Uterus (tissue), 4 donors: ENCODE measurements around the gene POP7. TPM values are rescaled to one million over a fixed set of nuclear protein-coding genes. Genes with fewer than 3 reads are reported as not detected.

ENCODE experiments used
- DNase-seq, 2 donors: peaks; one replicate each; pipeline ENCODE4 v3.0.0-alpha.2; 2019 to 2020
- H3K27ac ChIP-seq, 2 donors: fragments of 200-600 bp; sonication (generic); 1 replicate in 1 of 2; 2 replicates in 1 of 2; pipeline ENCODE4 v1.5.1; 2016 to 2018
- H3K27me3 ChIP-seq, 2 donors: fragments of 200-600 bp; sonication (generic); one replicate each; pipeline ENCODE4 v1.5.1; 2018 to 2019; ENCODE audit warnings: control low read depth in 1 of 2
- H3K36me3 ChIP-seq, 2 donors: fragments of 200-600 bp; sonication (generic); one replicate each; pipeline ENCODE4 v1.5.1; 2019; ENCODE audit warnings: control low read depth in 1 of 2
- H3K4me1 ChIP-seq, 2 donors: fragments of 200-600 bp; sonication (generic); one replicate each; pipeline ENCODE4 v1.5.1; 2018 to 2019; ENCODE audit warnings: control low read depth in 1 of 2
- H3K4me3 ChIP-seq, 2 donors: fragments of 200-600 bp; sonication (generic); 1 replicate in 1 of 2; 2 replicates in 1 of 2; pipeline ENCODE4 v1.5.1; 2018 to 2019; ENCODE audit warnings: mild to moderate bottlenecking in 1 of 2
- H3K9me3 ChIP-seq, 2 donors: fragments of 200-600 bp; sonication (generic); one replicate each; pipeline ENCODE4 v1.5.1; 2019; ENCODE audit warnings: control low read depth in 1 of 2
- CTCF ChIP-seq, 4 experiments: fragments of 200-600 bp in 2 of 4; fragments of 450-650 bp in 2 of 4; sonication (generic) in 2 of 4; IDR thresholded peaks; one replicate each; pipeline ENCODE4 v1.5.1; 2016 to 2019; ENCODE audit warnings: antibody characterized with exemption in 4 of 4, mild to moderate bottlenecking in 2 of 4, moderate library complexity in 1 of 4
- POLR2A ChIP-seq, 2 donors: fragments of 450-650 bp; IDR thresholded peaks; one replicate each; pipeline ENCODE4 v1.6.1; 2016; ENCODE audit warnings: antibody characterized with exemption in 2 of 2, mild to moderate bottlenecking in 1 of 2, moderate library complexity in 1 of 2
- intact Hi-C: fragments of 100-400 bp; cut with DNase I; formaldehyde crosslinking; loops from one replicate; pipeline ENCODE4 v1.15.1; 2023; ENCODE audit warnings: low total_unique reads
- total RNA-seq, 4 donors: library from RNA; depleted of rRNA in 3 of 4; stranded (reverse); fragments of >200 nt in 3 of 4; gene quantifications; one replicate each; pipeline versions ENCODE4 v1.1.0 to v1.2.4, GENCODE V29; 2014 to 2023
- donor health status: DM: yes; HTN: yes; CAD: no.

POP7 gene
- total RNA-seq, 4 donors from 2014 or later, result 16.4 to 53.8 (median 23.8) TPM

GRCh38 chr7:100683659-100684533, 22.0 kb upstream of the POP7 start:
- intact Hi-C loops, result loop anchor here (10.0 kb wide), 2 partner anchors 119 to 219 kb away; partner anchors contain the start of gene SPACDR
- peak in 1 of 2 donors; percentile 18 for DNase-seq
- no peaks in the 10 kb centered on the region for H3K36me3 ChIP-seq
- no peaks in the 10 kb centered on the region for H3K9me3 ChIP-seq
- H3K4me3 ChIP-seq, result no peak overlapping the region
- H3K27me3 ChIP-seq, result no peaks in the 10 kb centered on the region
- TF ChIP-seq POLR2A (IDR thresholded peaks at IDR 0.05) (no peak), CTCF (IDR thresholded peaks at IDR 0.05) (no peak)
- H3K27ac ChIP-seq, result no peak overlapping the region
- H3K4me1 ChIP-seq, result peaks cover 8 to 9% of the 10 kb centered on the region in 2 donors

GRCh38 chr7:100684534-100685042, 21.3 kb upstream of the POP7 start:
- H3K36me3 ChIP-seq, result no peaks in the 10 kb centered on the region
- no peaks in the 10 kb centered on the region for H3K9me3 ChIP-seq
- H3K4me1 ChIP-seq, result peaks cover 8 to 16% of the 10 kb centered on the region in 2 donors
- no peak overlapping the region for H3K27ac ChIP-seq
- TF ChIP-seq CTCF (IDR thresholded peaks at IDR 0.05), result no peak
- no peak for TF ChIP-seq POLR2A (IDR thresholded peaks at IDR 0.05)
- intact Hi-C loops, result loop anchor here (10.0 kb wide), 2 partner anchors 120 to 220 kb away; partner anchors contain the start of gene SPACDR
- no peaks in the 10 kb centered on the region for H3K27me3 ChIP-seq
- DNase-seq, result no peak
- no peak overlapping the region for H3K4me3 ChIP-seq

GRCh38 chr7:100685049-100685605, 20.8 kb upstream of the POP7 start:
- no peaks in the 10 kb centered on the region for H3K36me3 ChIP-seq

GRCh38 chr7:100685631-100686145, 20.2 kb upstream of the POP7 start:
- H3K27me3 ChIP-seq, result no peaks in the 10 kb centered on the region
- TF ChIP-seq POLR2A (IDR thresholded peaks at IDR 0.05) (no peak), CTCF (IDR thresholded peaks at IDR 0.05) (no peak)
- H3K9me3 ChIP-seq, result no peaks in the 10 kb centered on the region
- H3K4me1 ChIP-seq, result peaks cover 8 to 22% of the 10 kb centered on the region in 2 donors
- H3K4me3 ChIP-seq, result no peak overlapping the region
- peak overlapping the region in 1 of 2 donors; percentile 45 for H3K27ac ChIP-seq
- intact Hi-C loops, result loop anchor here (10.0 kb wide), 2 partner anchors 121 to 221 kb away; partner anchors contain the start of gene SPACDR
- H3K36me3 ChIP-seq, result no peaks in the 10 kb centered on the region
- no peak for DNase-seq

More at GRCh38 chr7:100685049-100685605, 20.8 kb upstream of the POP7 start:
- no peaks in the 10 kb centered on the region for H3K9me3 ChIP-seq
- no peaks in the 10 kb centered on the region for H3K27me3 ChIP-seq
- H3K4me1 ChIP-seq, result peaks cover 8 to 19% of the 10 kb centered on the region in 2 donors
- H3K4me3 ChIP-seq, result no peak overlapping the region
- DNase-seq, result no peak
- intact Hi-C loops, result loop anchor here (10.0 kb wide), 2 partner anchors 120 to 220 kb away; partner anchors contain the start of gene SPACDR
- H3K27ac ChIP-seq, result no peak overlapping the region
- TF ChIP-seq POLR2A (IDR thresholded peaks at IDR 0.05), result no peak

- H3K4me1 ChIP-seq, result peaks cover 12 to 28% of the 10 kb centered on the region in 2 donors
- no peak overlapping the region for H3K4me3 ChIP-seq
- peak overlapping the region in 1 of 2 donors; percentile 45 for H3K27ac ChIP-seq
- DNase-seq, result no peak
- TF ChIP-seq CTCF (IDR thresholded peaks at IDR 0.05) (no peak), POLR2A (IDR thresholded peaks at IDR 0.05) (no peak)
- no peaks in the 10 kb centered on the region for H3K36me3 ChIP-seq
- H3K27me3 ChIP-seq, result no peaks in the 10 kb centered on the region
- no peaks in the 10 kb centered on the region for H3K9me3 ChIP-seq
- intact Hi-C loops, result loop anchor here (10.0 kb wide), 2 partner anchors 122 to 222 kb away; partner anchors contain the start of gene SPACDR
Observed at GRCh38 chr7:100686201-100686821, 19.6 kb upstream of the POP7 start.
